ENCODE results near the gene LSM5.

DNA sequence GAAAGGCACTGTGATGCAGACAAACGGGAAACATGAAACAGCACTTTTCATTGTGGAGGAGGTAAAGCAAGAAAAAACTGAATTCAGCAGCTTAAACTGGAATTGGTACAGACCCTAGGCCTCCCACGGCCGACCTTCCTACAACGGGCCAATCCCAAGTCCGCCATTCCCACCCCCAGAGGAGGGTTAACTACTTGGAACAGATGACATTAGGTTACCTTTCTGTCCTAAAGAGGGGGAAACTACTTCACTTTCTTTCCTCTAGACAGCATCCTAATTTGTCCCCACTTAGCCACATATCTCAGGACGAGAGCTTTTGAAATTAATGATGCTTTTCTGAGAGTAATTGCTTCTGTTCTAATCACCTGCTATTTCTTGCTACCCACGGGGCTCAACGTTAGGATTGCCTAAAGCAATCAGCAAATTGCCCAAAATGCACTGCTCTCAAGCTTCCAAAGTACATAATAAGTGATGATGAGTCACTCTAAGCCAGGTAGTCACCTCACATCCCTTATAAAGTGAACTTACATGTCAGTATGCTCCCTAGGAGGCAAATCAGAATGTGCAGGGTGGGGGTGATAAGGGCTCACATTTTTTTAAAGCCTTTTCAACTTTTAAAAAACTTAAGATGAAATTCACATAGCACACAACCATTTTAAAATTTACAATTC is 36.7 kb downstream of the LSM5 start:
- TF ChIP-seq, protein P1, sequence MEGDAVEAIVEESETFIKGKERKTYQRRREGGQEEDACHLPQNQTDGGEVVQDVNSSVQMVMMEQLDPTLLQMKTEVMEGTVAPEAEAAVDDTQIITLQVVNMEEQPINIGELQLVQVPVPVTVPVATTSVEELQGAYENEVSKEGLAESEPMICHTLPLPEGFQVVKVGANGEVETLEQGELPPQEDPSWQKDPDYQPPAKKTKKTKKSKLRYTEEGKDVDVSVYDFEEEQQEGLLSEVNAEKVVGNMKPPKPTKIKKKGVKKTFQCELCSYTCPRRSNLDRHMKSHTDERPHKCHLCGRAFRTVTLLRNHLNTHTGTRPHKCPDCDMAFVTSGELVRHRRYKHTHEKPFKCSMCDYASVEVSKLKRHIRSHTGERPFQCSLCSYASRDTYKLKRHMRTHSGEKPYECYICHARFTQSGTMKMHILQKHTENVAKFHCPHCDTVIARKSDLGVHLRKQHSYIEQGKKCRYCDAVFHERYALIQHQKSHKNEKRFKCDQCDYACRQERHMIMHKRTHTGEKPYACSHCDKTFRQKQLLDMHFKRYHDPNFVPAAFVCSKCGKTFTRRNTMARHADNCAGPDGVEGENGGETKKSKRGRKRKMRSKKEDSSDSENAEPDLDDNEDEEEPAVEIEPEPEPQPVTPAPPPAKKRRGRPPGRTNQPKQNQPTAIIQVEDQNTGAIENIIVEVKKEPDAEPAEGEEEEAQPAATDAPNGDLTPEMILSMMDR (IDR thresholded peaks at IDR 0.05; ENCODE audit: insufficient read depth, low read length, poor library complexity, severe bottlenecking) = no peak
- no peak for TF ChIP-seq EZH2phosphoT487 (conservative IDR thresholded peaks at IDR 0.05; ENCODE audit: low read length)

Measured in SU-DHL-6 (cell line).